SJCRH30 (cell line): ENCODE results near the gene NEDD4. TPM values are rescaled to one million over a fixed set of nuclear protein-coding genes. Genes with fewer than 3 reads are reported as not detected.

Source experiments
- DNase-seq, 2 experiments: peaks; one replicate each; pipeline ENCODE4 v3.0.0-alpha.2; 2015 to 2020
- H3K27ac ChIP-seq: fragments of 250-450 bp; sonication (Bioruptor Pico); 2 replicates; pipeline ENCODE4 v1.5.1; 2020; ENCODE audit warnings: mild to moderate bottlenecking, moderate library complexity
- H3K27me3 ChIP-seq: fragments of 250-450 bp; sonication (Bioruptor Pico); 2 replicates; pipeline ENCODE4 v1.5.1; 2020; ENCODE audit warnings: mild to moderate bottlenecking, moderate library complexity
- H3K36me3 ChIP-seq: fragments of 250-450 bp; sonication (Bioruptor Pico); 2 replicates; pipeline ENCODE4 v1.5.1; 2020; ENCODE audit warnings: mild to moderate bottlenecking, moderate library complexity
- H3K4me1 ChIP-seq: fragments of 250-450 bp; sonication (Bioruptor Pico); 2 replicates; pipeline ENCODE4 v1.5.1; 2020; ENCODE audit warnings: mild to moderate bottlenecking, moderate library complexity
- H3K4me3 ChIP-seq: fragments of 250-450 bp; sonication (Bioruptor Pico); 2 replicates; pipeline ENCODE4 v1.5.1; 2020; ENCODE audit warnings: mild to moderate bottlenecking, moderate library complexity
- H3K9me3 ChIP-seq: fragments of 250-450 bp; sonication (Bioruptor Pico); replicated peaks from 2 replicates; pipeline ENCODE4 v1.5.1; 2020; ENCODE audit warnings: mild to moderate bottlenecking, moderate library complexity
- total RNA-seq: library from RNA; depleted of rRNA; stranded (reverse); fragments of >200 nt; shearing (Covaris generic); gene quantifications from 2 replicates; pipeline ENCODE4 v1.2.3, GENCODE V29; 2014

Gene NEDD4
- total RNA-seq, 1 experiment from 2014 or later = 26.0 TPM

DNA sequence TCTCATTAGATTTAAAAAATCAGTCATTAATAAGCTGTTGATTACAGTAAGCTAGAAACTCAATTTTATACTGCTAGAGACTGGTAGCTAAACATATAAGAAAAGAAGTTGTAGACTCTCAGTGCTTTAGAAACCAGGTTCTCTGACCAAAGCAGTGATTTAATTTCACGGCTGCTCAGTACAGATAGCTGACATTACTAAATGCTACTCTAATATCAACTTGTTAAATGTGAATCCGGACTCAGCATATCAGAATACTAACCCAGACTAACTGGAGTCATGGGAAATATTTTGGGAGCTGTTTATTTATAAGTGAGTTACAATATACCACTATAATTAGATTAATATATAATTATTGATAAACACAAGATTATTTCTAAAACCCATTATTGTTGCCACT lies 80.4 kb downstream of the NEDD4 start:
- H3K27me3 ChIP-seq = no peaks in the 10 kb centered on the region
- peak overlapping the region; percentile 60 for H3K4me3 ChIP-seq
- DNase-seq = peak in 1 of 2 experiments; percentile 42
- H3K27ac ChIP-seq = peak overlapping the region; percentile 57
- no peaks in the 10 kb centered on the region for H3K36me3 ChIP-seq
- peaks cover 26% of the 10 kb centered on the region for H3K4me1 ChIP-seq
- H3K9me3 ChIP-seq = no peaks in the 10 kb centered on the region

DNA sequence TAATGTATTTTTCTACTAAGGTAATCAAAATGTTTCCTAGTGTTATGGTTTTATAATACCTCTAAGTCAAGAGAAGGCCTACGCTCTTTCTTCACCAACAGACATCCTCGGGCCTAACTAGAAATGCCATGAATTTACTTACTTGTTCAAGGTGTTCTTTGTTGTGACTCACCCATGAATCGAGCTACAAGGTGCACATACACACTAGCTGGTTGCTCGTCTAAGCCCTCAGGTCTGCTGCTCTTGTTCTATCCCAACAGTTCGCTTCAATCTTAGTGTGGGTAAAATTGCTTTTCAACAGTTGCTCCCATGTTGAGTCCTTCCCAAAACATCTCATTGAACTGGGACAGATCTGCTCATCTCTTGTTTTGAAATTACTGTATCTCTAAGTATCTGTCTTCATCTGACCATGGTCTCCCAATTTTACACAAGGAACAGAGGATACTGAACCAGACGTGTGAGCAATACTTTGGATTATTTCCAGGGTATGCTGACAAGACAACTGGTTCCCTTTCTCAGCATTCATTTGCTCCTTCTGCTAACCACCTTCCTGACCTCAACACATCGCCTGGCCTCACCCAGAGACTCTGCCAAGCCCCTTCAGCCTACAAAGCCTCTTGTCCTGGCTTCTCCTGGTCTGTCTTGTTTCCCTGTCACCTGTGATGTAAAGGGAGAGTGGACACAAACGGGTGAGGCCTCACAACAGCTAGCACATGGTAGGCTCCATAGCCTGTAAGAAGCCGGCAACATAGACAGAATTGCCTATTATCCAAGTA lies 84.2 kb downstream of the NEDD4 start:
- H3K27ac ChIP-seq = peak overlapping the region; percentile 34
- H3K36me3 ChIP-seq = peaks cover 2% of the 10 kb centered on the region; the same call in 1 of the 2 replicates
- peaks cover 28% of the 10 kb centered on the region for H3K4me1 ChIP-seq
- no peaks in the 10 kb centered on the region for H3K27me3 ChIP-seq
- no peaks in the 10 kb centered on the region; the same call in 1 of the 2 replicates for H3K9me3 ChIP-seq
- no peak overlapping the region for H3K4me3 ChIP-seq
- peak; percentile 37 to 39 for DNase-seq

DNA sequence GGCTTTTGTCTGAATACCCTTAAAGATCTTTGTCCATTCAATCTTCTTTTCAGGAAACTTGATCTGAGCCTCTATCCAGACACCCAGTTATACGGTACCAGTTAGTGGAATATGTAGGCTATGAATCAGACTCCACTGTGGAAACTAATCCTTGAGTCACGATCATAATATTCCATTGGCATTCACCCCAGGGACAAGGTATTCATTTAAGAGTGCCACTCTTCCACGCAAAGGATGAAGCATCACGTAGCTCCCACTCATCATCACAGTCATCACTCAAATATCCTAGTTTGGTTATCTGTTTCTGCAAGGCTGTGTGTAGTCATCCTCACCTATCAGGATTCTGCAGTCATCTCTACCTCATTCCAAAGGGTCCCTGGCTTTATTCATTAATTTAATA lies 85.6 kb downstream of the NEDD4 start:
- H3K9me3 ChIP-seq = no peaks in the 10 kb centered on the region; the same call in 1 of the 2 replicates
- peaks cover 28% of the 10 kb centered on the region for H3K4me1 ChIP-seq
- peak overlapping the region; percentile 75 for H3K27ac ChIP-seq
- no peak overlapping the region for H3K4me3 ChIP-seq
- no peaks in the 10 kb centered on the region for H3K27me3 ChIP-seq
- H3K36me3 ChIP-seq = peaks cover 2% of the 10 kb centered on the region; the same call in 1 of the 2 replicates
- DNase-seq = peak; percentile 34 to 66

DNA sequence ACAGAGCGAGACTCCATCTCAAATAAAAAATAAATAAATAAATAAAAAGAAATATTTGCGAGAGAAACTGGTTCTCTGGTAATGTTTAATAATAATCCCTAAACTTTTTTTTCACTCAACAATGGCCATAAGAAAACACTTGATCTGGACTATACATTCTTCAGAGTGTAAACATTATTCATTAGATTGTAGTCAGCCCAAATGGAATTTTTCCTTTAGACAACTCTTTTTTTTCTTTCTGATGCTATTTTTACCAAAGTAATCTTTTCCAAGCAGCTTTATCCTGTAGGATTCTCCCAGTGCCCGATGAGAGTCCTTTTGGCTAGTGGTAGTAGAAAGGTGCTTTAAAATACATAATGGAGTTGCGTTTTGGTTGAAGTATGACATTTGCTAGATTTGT lies 90.4 kb downstream of the NEDD4 start:
- no peaks in the 10 kb centered on the region; the same call in 1 of the 2 replicates for H3K9me3 ChIP-seq
- H3K4me1 ChIP-seq = peaks cover 9% of the 10 kb centered on the region; the same call in 1 of the 2 replicates
- no peak overlapping the region for H3K4me3 ChIP-seq
- no peak overlapping the region for H3K27ac ChIP-seq
- peaks cover 2% of the 10 kb centered on the region; the same call in 1 of the 2 replicates for H3K36me3 ChIP-seq
- no peak for DNase-seq
- H3K27me3 ChIP-seq = no peaks in the 10 kb centered on the region

DNA sequence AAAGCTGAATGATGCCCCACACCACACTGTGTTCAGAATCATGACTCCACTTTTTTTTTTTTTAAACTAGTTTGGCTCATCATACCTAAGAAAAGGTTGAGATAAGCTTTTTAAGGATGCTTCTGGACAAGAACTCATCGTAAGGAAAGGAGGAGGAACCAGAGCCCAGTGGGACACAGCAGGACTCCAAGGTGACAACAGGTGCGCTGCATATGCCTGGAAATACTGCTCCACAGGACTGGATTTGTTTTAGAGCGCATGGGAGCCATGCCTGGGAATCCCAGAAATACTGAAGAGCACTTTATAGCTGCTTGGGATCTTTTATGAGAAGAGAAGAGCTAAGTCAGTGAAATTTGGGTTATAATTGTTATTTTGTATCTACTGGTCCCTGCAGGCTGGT lies 93.4 kb downstream of the NEDD4 start:
- Histone ChIP-seq H3K4me3 (no peak overlapping the region), H3K27ac (no peak overlapping the region), H3K27me3 (no peaks in the 10 kb centered on the region), H3K36me3 (peaks cover 2% of the 10 kb centered on the region; the same call in 1 of the 2 replicates), H3K9me3 (no peaks in the 10 kb centered on the region), H3K4me1 (no peaks in the 10 kb centered on the region; the same call in 1 of the 2 replicates)
- DNase-seq = no peak

DNA sequence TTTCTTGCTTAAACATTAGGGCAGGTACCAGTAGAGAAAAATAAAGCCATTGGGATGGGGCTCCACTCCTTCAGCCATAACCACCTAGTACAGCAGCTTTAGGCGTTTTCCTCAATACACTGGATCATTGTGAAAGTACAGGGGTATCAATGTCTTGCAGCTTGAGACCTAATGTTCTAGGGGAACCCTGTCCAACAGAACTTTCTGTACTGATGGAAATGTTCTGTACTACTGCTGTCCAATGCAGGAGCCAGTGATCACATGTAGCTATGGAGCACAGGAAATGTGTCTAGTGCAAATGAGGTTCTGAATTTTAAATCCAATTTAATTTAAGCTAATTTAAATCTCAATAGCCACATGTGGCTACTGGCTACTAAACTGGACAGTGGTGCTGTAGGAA lies 93.9 kb downstream of the NEDD4 start:
- no peaks in the 10 kb centered on the region for H3K27me3 ChIP-seq
- H3K9me3 ChIP-seq = no peaks in the 10 kb centered on the region
- no peak for DNase-seq
- no peak overlapping the region for H3K4me3 ChIP-seq
- no peak overlapping the region for H3K27ac ChIP-seq
- H3K36me3 ChIP-seq = peaks cover 1% of the 10 kb centered on the region; the same call in 1 of the 2 replicates
- no peaks in the 10 kb centered on the region; the same call in 1 of the 2 replicates for H3K4me1 ChIP-seq

DNA sequence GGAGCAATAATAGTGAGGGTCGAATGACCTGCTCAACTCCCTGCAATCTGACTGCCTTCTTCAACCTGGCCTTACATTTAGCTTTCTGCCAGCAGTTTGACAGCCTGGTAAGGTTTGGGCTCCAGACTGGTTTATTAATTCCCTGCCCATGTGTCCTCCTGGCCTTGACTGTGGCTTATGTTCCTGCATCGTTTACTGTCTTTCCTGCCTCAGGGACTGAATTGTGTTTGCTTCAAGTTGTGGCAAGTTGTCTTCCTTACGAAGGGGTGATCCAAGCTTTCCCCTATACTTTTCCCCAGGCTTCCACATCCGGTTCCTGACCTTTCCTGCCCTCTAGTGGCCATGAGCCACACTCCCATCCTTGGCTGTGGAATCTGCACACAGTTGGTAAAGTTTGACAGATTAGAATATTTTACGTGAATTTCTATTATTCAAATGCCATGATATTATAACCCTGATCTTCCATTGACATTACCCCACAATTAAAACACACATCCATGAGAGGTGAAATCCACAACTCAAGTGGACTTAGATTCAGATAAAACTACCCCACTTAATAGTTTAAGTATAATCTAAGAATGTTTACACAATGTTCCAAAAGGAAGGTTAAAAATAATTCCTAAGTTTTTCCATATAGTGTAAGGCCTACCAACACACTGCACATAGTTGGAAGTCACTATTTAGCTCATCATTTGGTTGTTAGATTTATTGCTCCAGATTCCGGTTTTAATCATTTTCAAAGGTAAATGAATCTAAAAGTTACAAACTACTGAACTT lies 95.7 kb downstream of the NEDD4 start:
- Histone ChIP-seq H3K36me3 (no peaks in the 10 kb centered on the region), H3K27ac (no peak overlapping the region), H3K4me1 (no peaks in the 10 kb centered on the region; the same call in 1 of the 2 replicates), H3K27me3 (no peaks in the 10 kb centered on the region), H3K4me3 (no peak overlapping the region), H3K9me3 (no peaks in the 10 kb centered on the region)
- DNase-seq = peak; percentile 58 to 82

DNA sequence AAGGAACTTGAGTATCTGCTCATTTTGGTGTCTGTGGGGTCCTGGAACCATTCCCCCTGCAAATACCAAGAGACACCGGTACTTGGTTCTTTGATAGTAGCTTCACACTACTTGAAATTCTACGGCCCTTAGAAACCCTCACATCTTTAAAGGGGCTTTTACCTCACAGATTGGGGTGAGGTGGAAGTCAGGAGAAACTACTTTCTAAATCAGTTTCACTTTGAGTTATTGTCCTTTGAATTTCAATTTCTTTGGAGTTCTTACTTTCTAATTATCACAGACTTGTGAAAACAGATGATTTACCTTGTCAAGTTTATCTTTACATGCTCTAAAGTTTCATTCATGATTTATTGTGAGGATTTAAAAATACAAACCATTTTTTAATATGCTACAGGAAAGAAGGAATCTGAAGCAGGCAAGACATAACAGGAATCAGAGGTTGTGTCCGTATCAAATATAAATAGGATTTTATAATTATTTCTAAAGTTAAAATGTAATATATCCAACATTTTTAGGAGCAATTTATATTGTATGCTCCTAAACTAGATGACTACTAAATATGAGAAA lies 98.9 kb downstream of the NEDD4 start:
- no peaks in the 10 kb centered on the region; the same call in 1 of the 2 replicates for H3K4me1 ChIP-seq
- H3K9me3 ChIP-seq = no peaks in the 10 kb centered on the region
- H3K4me3 ChIP-seq = no peak overlapping the region
- H3K27ac ChIP-seq = no peak overlapping the region
- no peaks in the 10 kb centered on the region for H3K36me3 ChIP-seq
- DNase-seq = no peak
- no peaks in the 10 kb centered on the region for H3K27me3 ChIP-seq

DNA sequence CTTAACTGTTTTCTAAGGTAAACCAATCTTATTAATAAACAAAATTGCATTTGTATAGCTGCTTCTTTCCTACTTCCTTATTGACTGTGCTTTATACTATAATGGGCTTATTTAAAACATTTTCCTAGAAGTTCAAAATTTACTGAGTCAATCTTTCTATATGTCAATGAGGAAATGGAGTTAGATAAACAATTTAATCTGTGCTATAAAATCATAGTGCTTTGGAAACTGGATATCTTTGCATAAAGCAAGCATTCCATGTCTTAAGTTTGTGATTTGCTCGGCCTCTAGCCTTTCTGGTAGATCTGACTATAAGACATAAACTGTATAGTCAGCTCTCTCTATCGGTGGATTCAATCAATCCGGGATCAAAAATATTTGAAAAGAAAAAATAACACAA lies 99.6 kb downstream of the NEDD4 start:
- Histone ChIP-seq H3K4me3 (no peak overlapping the region), H3K27ac (no peak overlapping the region), H3K36me3 (no peaks in the 10 kb centered on the region), H3K27me3 (no peaks in the 10 kb centered on the region), H3K4me1 (no peaks in the 10 kb centered on the region; the same call in 1 of the 2 replicates), H3K9me3 (no peaks in the 10 kb centered on the region; the same call in 1 of the 2 replicates)
- no peak for DNase-seq

DNA sequence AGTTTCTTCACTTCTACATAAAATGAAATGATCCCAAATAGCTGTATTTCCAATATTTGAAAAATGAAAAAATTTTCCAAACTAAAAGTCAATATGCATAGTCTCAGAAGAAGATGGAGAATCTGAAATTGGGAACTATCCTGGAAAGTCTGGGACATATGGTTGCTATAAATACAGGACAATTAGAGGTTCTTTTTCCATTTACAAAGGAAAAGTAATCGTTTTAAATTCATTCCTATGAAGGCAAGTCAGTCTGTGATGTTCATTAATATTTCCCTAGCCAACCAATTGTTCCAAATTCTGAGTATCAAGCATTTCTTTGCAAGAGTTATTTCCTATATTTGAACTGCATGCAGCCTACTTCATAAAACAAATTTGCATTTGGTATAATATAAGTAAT lies 102.2 kb downstream of the NEDD4 start:
- Histone ChIP-seq H3K9me3 (peaks cover 3% of the 10 kb centered on the region; the same call in 1 of the 2 replicates), H3K27me3 (no peaks in the 10 kb centered on the region), H3K36me3 (no peaks in the 10 kb centered on the region), H3K4me3 (no peak overlapping the region), H3K27ac (no peak overlapping the region), H3K4me1 (no peaks in the 10 kb centered on the region)
- no peak for DNase-seq

DNA sequence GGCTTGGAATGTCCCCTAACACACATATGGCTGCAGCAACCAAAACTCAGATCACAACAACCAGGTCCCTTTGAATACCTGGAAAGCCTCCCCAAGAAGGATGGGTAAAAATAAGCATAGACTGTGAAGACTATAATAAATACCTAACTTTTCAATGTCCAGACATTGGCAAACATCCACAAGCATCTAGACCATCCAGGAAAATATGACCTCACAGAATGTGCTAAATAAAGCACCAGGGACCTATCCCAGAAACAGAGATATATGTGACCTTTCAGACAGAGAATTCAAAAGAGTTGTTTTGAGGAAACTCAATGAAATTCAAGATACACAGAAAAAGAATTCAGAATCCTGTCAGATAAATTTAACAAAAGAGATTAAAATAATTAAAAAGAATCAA lies 109.2 kb downstream of the NEDD4 start:
- H3K4me1 ChIP-seq = no peaks in the 10 kb centered on the region
- no peak for DNase-seq

DNA sequence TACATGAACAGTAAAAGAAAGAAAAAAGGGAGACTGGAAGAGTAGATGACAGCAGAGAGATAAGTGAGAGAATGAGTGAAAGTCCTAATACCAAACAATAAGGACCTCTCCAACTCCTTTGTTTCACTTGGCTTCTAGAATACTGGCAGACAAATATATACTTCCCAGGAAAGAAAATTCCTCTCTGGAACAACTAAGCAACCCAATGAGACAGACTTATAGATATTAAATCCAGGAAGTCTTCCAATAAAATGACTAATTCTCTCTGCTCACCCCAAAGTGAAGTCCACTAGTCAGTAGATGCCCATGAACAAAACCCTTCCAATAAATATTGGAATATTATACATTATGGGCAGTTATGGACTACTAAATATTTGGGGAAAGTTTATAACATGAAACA lies 114.2 kb downstream of the NEDD4 start:
- H3K36me3 ChIP-seq = 0 out of 2 replicates have a peak, but pooled peaks cover 2% of the 10 kb centered on the region
- H3K4me3 ChIP-seq = no peak overlapping the region
- no peak for DNase-seq
- H3K27ac ChIP-seq = no peak overlapping the region
- no peaks in the 10 kb centered on the region for H3K9me3 ChIP-seq
- H3K4me1 ChIP-seq = no peaks in the 10 kb centered on the region
- H3K27me3 ChIP-seq = no peaks in the 10 kb centered on the region

More for the DNA sequence above, 109.2 kb downstream of the NEDD4 start:
- Histone ChIP-seq H3K27me3 (no peaks in the 10 kb centered on the region), H3K4me3 (no peak overlapping the region), H3K27ac (no peak overlapping the region), H3K9me3 (peaks cover 3% of the 10 kb centered on the region), H3K36me3 (0 out of 2 replicates have a peak, but pooled peaks cover 2% of the 10 kb centered on the region)

DNA sequence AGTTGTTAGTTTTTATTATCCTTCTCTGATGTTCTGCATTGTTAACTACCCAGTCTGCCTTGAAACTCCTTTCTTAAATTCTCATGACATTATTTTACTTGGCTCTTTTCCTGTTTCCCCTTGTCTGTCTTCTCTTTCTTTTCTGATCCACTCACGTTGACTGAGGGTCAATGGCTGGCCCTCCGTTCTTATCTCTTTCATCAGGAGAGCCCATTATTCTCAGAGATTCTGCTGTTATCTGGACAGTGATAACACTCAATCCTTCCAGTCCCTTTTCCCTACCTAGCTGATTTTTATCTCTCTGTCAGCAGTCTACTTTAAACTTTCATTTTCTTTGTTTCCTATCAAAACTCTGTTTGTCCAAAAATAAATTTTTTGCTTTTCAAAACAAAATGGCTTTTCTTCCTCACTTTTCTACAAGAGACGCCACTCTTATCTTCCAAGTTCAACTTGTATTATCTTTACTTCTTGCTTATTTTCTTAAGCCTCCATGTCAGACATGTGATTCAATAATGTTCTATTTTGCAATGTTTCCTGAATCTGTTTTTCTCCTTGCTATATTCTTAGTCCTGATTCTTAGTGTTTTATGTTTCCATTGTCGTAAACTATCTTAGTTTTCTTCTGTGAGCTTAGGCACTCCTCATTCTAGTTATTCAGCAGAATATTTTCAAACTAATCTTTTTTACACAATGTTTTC lies 120.2 kb downstream of the NEDD4 start:
- H3K4me1 ChIP-seq = no peaks in the 10 kb centered on the region
- no peaks in the 10 kb centered on the region for H3K27me3 ChIP-seq
- no peak overlapping the region for H3K4me3 ChIP-seq
- no peaks in the 10 kb centered on the region; the same call in 1 of the 2 replicates for H3K36me3 ChIP-seq
- DNase-seq = no peak
- no peak overlapping the region for H3K27ac ChIP-seq
- H3K9me3 ChIP-seq = no peaks in the 10 kb centered on the region

DNA sequence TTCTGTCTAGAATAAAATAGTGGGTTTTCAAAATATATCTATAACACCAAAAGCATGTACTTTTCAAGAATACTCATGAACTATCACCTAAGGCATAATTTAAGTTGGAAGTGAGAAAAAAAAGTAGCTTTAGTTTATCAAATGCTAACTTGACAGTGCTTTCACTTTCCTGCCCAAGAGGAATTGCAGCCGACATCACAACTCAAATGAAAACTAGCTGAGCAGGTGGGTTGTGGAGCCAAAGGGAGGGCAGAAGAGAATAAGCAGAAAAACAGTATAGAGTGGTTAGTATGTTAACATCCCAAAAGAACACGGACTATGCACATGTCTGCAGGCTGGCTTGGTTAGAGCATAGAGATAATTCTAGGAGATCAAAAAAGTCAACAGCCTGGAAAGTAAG lies 120.9 kb downstream of the NEDD4 start:
- no peaks in the 10 kb centered on the region for H3K4me1 ChIP-seq
- no peaks in the 10 kb centered on the region for H3K9me3 ChIP-seq
- no peak overlapping the region for H3K4me3 ChIP-seq
- DNase-seq = no peak
- no peaks in the 10 kb centered on the region for H3K27me3 ChIP-seq
- H3K27ac ChIP-seq = no peak overlapping the region
- H3K36me3 ChIP-seq = no peaks in the 10 kb centered on the region; the same call in 1 of the 2 replicates
